Omental fat pad (tissue), 4 donors: ENCODE results near the gene OR10G3. TPM values are rescaled to one million over a fixed set of nuclear protein-coding genes. Genes with fewer than 3 reads are reported as not detected.
A peak's percentile ranks its signal among the peaks of the same experiment; 100 is the strongest.

Source experiments
- ATAC-seq: fragments of 150-250 bp; one replicate; pipeline ENCODE4 v1.9.1; 2016; ENCODE audit warnings: mild to moderate bottlenecking, moderate library complexity; ENCODE audit not compliant: low FRiP score
- DNase-seq: peaks from one replicate; pipeline ENCODE4 v3.0.0-alpha.2; 2019; ENCODE audit warnings: low spot score
- total RNA-seq, 4 donors: library from RNA; depleted of rRNA; stranded (reverse); fragments of >200 nt; gene quantifications; one replicate each; pipeline ENCODE4 v1.1.0, GENCODE V29; 2016
- TF ChIP-seq, protein P1 (sequence below), 3 donors: fragments of 450-650 bp; IDR thresholded peaks; one replicate each; pipeline ENCODE4 v1.5.1; 2016 to 2017; ENCODE audit warnings: antibody characterized with exemption in 3 of 3, mild to moderate bottlenecking in 3 of 3, moderate library complexity in 2 of 3

Gene OR10G3
- total RNA-seq, 4 donors from 2014 or later = not detected

DNA sequence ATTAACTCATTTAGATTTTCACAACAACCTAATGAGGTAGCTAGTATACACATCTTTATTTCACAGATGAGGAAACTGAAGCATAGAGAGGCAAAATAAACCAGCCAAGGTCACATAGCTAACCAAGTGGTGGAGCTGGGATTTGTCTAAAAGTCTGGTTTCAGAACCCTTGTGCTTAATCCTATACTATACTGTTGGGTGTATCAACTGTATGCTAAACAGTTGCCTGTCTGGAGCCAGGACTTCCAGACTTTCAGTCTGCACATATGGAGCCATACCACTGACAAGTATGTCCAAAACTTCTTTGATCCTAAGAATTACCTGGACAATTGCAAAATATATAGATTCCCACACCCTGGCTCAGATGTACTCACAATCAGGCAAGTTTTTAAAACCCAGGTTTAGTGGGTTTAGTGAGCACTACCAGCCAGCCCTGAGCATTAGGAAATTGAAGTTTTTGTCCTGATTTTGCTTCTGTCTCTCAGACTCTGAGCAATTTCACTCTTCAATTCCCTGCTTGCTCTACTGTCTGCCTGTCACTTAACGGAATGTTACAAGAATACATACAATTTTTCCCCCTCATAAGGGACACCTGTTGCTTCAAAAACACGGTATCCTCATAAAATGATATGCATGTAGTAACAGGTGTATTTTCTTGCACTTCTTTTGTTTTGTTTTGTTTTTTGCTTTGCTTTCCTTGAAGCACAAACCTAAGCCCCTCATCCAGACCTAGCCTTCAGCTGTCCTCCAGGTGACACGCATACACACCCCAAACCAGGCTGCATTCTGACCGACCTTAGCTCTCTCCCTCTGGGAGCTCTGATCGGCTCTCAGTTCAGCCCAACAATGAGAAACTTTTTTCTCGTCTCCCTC, 44.1 kb downstream of the OR10G3 start:
- DNase-seq (no peak), ATAC-seq (peak; percentile 53)
- TF ChIP-seq, protein P1, sequence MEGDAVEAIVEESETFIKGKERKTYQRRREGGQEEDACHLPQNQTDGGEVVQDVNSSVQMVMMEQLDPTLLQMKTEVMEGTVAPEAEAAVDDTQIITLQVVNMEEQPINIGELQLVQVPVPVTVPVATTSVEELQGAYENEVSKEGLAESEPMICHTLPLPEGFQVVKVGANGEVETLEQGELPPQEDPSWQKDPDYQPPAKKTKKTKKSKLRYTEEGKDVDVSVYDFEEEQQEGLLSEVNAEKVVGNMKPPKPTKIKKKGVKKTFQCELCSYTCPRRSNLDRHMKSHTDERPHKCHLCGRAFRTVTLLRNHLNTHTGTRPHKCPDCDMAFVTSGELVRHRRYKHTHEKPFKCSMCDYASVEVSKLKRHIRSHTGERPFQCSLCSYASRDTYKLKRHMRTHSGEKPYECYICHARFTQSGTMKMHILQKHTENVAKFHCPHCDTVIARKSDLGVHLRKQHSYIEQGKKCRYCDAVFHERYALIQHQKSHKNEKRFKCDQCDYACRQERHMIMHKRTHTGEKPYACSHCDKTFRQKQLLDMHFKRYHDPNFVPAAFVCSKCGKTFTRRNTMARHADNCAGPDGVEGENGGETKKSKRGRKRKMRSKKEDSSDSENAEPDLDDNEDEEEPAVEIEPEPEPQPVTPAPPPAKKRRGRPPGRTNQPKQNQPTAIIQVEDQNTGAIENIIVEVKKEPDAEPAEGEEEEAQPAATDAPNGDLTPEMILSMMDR (IDR thresholded peaks at IDR 0.05) = no peak

DNA sequence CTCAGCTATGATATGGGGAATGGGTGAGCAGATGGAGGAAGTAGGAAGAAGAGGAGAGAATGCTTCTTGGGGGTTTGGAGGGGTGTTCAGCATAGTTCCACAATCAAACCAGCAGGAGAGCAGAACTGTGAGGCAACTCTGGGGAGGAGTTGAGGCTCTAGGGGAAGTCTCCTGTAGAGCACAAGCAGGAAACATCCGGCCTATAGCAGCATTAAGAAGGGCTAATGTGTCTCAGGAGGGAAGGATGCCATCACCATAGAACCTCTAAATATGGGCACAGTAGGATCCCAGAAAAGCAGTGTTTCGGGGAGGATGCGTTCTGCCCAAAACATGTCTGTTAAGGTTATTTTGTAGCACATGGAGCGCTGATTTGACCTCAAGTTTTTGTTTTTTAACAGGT, 45.3 kb downstream of the OR10G3 start:
- no peak for DNase-seq
- ATAC-seq = no peak
- TF ChIP-seq, protein P1 (IDR thresholded peaks at IDR 0.05) = no peak

DNA sequence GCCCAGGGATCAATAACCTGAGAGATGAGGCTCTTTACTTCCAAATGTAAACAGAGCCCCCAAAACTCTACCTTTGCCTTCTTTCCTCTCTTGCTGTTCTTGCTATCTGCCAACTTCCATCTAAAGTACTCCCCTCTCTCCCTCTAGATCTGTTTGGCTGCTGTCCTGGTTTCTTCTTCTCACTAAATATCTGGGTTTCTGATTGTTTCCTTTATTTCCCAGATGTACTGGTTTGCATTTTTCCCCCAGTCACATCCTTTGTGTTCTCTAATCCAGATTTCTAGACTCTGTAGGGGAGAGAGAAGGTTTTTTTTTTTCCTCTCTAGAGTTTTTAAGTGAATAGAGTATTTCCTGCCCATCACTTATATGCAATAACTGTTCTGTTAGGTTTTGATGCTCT, 46.6 kb downstream of the OR10G3 start:
- TF ChIP-seq, protein P1 (IDR thresholded peaks at IDR 0.05) = no peak
- DNase-seq = no peak
- ATAC-seq = no peak

DNA sequence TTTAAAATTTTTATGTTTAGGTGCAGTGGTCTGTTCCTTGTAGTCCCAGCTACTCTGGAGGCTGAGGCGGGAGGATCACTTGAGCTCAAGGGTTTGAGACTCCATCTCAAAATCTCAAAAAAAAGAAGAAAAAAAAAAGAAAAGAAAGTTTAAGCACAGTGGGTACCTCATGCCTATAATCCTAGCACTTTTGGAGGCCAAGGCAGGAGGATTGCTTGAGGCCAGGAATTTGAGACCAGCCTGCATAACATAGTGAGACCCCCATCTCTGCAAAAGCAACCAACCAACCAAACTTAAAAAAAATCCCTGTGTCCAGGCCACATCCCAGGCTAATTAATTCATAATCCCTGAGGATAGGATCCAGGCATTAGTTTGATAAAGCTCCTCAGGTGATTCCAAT, 50.4 kb downstream of the OR10G3 start:
- ATAC-seq (no peak), DNase-seq (no peak)
- TF ChIP-seq, protein P1 (IDR thresholded peaks at IDR 0.05) = no peak

- ATAC-seq (no peak), DNase-seq (no peak)
- TF ChIP-seq, protein P1 (IDR thresholded peaks at IDR 0.05) = no peak
Observed at GRCh38 chr14:21528381-21529348, 51.2 kb downstream of the OR10G3 start.

- DNase-seq (no peak), ATAC-seq (no peak)
- TF ChIP-seq, protein P1 (IDR thresholded peaks at IDR 0.05) = no peak
Observed at GRCh38 chr14:21527318-21527679, 52.6 kb downstream of the OR10G3 start.
